HS-27A (cell line): ENCODE measurements around the gene ARL6IP6.

ENCODE experiments used
- DNase-seq: peaks from one replicate; pipeline ENCODE4 v3.0.0-alpha.2; 2012; ENCODE audit warnings: low read depth, missing footprints

Gene ARL6IP6

GRCh38 chr2:152804687-152805408 lies 86.4 kb downstream of the ARL6IP6 start:
- DNase-seq: no peak

- DNase-seq: no peak
These were observed 93.5 kb downstream of the ARL6IP6 start for GRCh38 chr2:152811916-152812315.
